T-helper 17 cell (primary cell): ENCODE data around the gene CHRNA7. TPM values are rescaled to one million over a fixed set of nuclear protein-coding genes. Genes with fewer than 3 reads are reported as not detected.

Experiments
- ATAC-seq: fragments of 150-1000 bp; cut with Tn5 transposase; 2 replicates; pipeline ENCODE4 v1.10.0; 2021; ENCODE audit warnings: mild to moderate bottlenecking, moderate library complexity
- DNase-seq, 3 donors: peaks; one replicate each; pipeline versions ENCODE4 v3.0.0 to v3.0.0-alpha.2; 2020 to 2021
- H3K9me3 ChIP-seq: one replicate; pipeline ENCODE4 v1.7.0; 2013; ENCODE audit warnings: low read length, mild to moderate bottlenecking; ENCODE audit not compliant: control insufficient read depth, poor library complexity, severe bottlenecking
- H3K27ac Mint-ChIP-seq: one replicate; pipeline ENCODE4 v1.8.0; 2022; ENCODE audit warnings: mild to moderate bottlenecking, moderate library complexity, mixed read lengths
- H3K27me3 Mint-ChIP-seq: one replicate; pipeline ENCODE4 v1.8.0; 2022; ENCODE audit warnings: mixed read lengths
- H3K36me3 Mint-ChIP-seq: one replicate; pipeline ENCODE4 v1.8.0; 2022; ENCODE audit warnings: low read depth, mixed read lengths
- H3K4me1 Mint-ChIP-seq: one replicate; pipeline ENCODE4 v1.8.0; 2022; ENCODE audit warnings: mild to moderate bottlenecking, mixed read lengths
- H3K4me3 Mint-ChIP-seq: one replicate; pipeline ENCODE4 v1.8.0; 2022; ENCODE audit warnings: mild to moderate bottlenecking, moderate library complexity, mixed read lengths
- total RNA-seq, 4 donors: library from RNA in 2 of 4; stranded (reverse) in 2 of 4; gene quantifications; one replicate each; pipeline ENCODE4 v1.2.3 and lab custom pipeline; 2022 to 2026

CHRNA7 gene
- total RNA-seq, 2 donors from 2014 or later, result 0.20 to 0.23 TPM

DNA sequence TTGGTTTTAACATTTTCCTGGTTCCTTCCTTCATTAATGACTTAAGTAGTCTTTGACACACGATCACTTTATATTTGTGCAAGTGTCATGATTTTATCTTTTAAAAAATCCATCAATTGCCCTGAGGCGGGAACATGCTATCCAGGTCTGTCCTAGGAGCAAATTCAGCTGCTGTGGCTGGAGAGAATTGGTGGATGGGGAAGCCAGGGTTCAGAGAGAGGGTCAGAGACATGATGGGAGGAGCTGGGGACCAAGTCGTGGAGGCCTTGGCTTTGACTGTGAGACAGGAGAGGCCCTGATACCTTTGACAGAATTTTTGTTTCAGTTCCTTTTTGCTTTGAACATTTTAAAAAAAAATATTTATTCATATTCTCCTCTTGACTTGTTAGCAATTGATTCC is 89.0 kb downstream of the CHRNA7 start:
- DNase-seq (no peak), ATAC-seq (no peak)
- peaks cover 68% of the 10 kb centered on the region for H3K27me3 Mint-ChIP-seq
- H3K36me3 Mint-ChIP-seq, result peaks cover 5% of the 10 kb centered on the region
- H3K9me3 ChIP-seq, result no peaks in the 10 kb centered on the region
- H3K4me3 Mint-ChIP-seq, result no peak overlapping the region
- no peak overlapping the region for H3K27ac Mint-ChIP-seq
- peaks cover 4% of the 10 kb centered on the region for H3K4me1 Mint-ChIP-seq

- peaks cover 70% of the 10 kb centered on the region for H3K27me3 Mint-ChIP-seq
- H3K4me1 Mint-ChIP-seq, result peaks cover 4% of the 10 kb centered on the region
These were observed 89.5 kb downstream of the CHRNA7 start for GRCh38 chr15:32119694-32120330.

DNA sequence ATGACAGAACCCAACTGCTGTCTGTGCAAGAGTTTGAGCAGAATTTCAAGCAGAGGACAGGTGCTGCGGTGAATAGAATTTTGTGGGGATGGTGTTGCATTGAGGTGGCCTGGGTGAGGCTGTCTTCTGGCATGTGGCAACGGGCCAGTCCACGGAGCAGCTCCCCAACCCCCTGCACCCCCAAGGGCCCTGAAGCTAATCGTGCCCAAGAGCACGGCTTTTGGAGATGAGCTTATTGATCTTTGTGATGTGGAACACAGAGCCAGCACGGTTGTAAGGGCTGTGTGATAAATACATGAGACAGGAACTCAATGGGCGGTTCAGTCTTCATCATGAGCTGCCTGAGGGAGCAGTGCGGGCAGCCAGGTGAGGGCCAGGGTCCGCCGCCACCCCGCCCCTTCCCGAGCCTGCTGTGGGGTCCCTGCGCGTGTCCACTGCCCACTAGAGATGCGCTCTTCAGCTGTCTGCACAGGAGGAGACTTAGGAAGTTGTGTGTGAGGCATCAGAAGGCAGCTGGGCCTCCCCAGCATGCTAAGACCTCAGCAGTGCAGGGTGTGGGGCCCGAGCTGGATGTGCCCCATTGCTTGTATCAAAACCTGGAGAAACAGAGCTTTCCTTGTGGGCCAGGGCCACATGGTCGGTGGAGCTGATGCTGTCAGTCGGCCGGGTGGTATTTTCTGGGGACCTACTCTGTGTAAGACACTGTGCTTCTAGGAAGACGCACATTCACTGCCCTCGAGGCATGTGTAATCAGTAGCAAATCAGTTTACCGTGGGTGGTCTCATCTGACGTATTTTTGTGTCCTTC is 90.5 kb downstream of the CHRNA7 start:
- H3K9me3 ChIP-seq, result no peaks in the 10 kb centered on the region
- no peak overlapping the region for H3K27ac Mint-ChIP-seq
- peaks cover 5% of the 10 kb centered on the region for H3K36me3 Mint-ChIP-seq
- ATAC-seq (no peak), DNase-seq (no peak)
- no peak overlapping the region for H3K4me3 Mint-ChIP-seq
- peaks cover 70% of the 10 kb centered on the region for H3K27me3 Mint-ChIP-seq
- H3K4me1 Mint-ChIP-seq, result peaks cover 4% of the 10 kb centered on the region

More at GRCh38 chr15:32119694-32120330, 89.5 kb downstream of the CHRNA7 start:
- no peak for ATAC-seq
- Mint-ChIP-seq H3K36me3 (peaks cover 5% of the 10 kb centered on the region), H3K4me3 (no peak overlapping the region), H3K27ac (no peak overlapping the region)
- DNase-seq, result no peak
- no peaks in the 10 kb centered on the region for H3K9me3 ChIP-seq

DNA sequence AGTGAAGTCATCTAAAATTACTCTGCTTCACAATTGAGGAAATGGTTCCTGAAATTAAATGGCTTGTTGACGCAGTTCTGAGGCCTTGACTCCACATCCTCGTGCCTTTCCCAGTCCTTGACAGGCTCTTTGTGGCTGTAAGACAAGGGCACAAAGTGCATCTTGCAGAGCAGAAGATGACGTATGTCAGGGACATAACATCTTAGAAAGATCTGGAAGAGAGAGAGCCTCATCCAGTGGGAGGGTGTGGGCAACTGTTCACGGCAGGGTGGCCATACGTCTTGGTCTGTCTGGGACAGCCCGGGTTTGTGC is 91.0 kb downstream of the CHRNA7 start:
- H3K36me3 Mint-ChIP-seq, result peaks cover 5% of the 10 kb centered on the region
- H3K27ac Mint-ChIP-seq, result no peak overlapping the region
- no peaks in the 10 kb centered on the region for H3K9me3 ChIP-seq
- no peak overlapping the region for H3K4me3 Mint-ChIP-seq
- peaks cover 66% of the 10 kb centered on the region for H3K27me3 Mint-ChIP-seq
- H3K4me1 Mint-ChIP-seq, result peaks cover 4% of the 10 kb centered on the region
- DNase-seq, result no peak
- ATAC-seq, result no peak

DNA sequence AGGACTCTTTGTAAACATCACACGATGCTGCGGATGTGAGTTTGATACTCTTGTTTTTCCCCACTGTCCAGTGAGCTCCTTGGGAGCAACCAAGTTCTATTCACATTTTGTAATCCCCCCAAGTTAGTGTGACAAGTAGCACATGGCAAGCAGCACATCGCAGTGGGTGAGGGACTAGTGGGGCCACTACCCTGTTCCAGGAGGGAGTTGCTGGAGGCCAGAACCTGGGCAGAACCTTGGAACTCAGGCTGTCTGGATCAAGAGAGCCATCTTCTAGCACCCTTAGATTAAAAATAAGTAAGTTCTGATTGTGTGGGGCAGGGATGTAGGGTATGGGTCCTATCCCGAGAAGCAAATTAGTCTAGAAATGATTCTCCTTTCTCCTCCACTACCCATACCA is 91.7 kb downstream of the CHRNA7 start:
- DNase-seq, result no peak
- Mint-ChIP-seq H3K27me3 (peaks cover 66% of the 10 kb centered on the region), H3K4me1 (peaks cover 4% of the 10 kb centered on the region), H3K36me3 (peaks cover 5% of the 10 kb centered on the region), H3K27ac (no peak overlapping the region), H3K4me3 (no peak overlapping the region)
- H3K9me3 ChIP-seq, result no peaks in the 10 kb centered on the region
- no peak for ATAC-seq

- Mint-ChIP-seq H3K36me3 (peaks cover 1% of the 10 kb centered on the region), H3K4me3 (no peak overlapping the region), H3K4me1 (peaks cover 3% of the 10 kb centered on the region), H3K27ac (no peak overlapping the region), H3K27me3 (peaks cover 70% of the 10 kb centered on the region)
- no peaks in the 10 kb centered on the region for H3K9me3 ChIP-seq
- ATAC-seq, result no peak
- no peak for DNase-seq
These were observed 93.2 kb downstream of the CHRNA7 start for GRCh38 chr15:32123473-32123872.

DNA sequence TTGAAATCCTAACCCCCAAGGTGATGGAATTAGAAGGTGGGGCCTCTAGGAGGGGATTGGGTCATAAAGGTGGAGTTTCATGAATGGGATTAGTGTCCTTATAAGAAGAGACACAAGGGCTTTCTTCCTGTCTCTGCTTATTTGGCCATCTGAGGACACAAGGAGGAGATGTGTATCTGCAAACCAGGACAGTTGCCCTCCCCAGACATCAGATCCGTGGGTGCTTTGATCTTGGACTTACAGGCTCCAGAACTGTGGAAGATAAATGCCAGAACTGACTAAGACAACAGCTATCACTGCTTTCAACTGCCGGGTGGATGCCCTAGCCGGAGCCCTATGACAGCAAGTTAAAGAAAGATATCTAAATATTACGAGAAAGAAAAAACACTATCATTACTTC is 94.4 kb downstream of the CHRNA7 start:
- ATAC-seq (no peak), DNase-seq (no peak)
- no peaks in the 10 kb centered on the region for H3K36me3 Mint-ChIP-seq
- H3K27ac Mint-ChIP-seq, result no peak overlapping the region
- H3K4me3 Mint-ChIP-seq, result no peak overlapping the region
- H3K27me3 Mint-ChIP-seq, result peaks cover 72% of the 10 kb centered on the region
- no peaks in the 10 kb centered on the region for H3K4me1 Mint-ChIP-seq
- no peaks in the 10 kb centered on the region for H3K9me3 ChIP-seq

GRCh38 chr15:32125595-32125994 is 95.3 kb downstream of the CHRNA7 start:
- no peak for ATAC-seq

DNA sequence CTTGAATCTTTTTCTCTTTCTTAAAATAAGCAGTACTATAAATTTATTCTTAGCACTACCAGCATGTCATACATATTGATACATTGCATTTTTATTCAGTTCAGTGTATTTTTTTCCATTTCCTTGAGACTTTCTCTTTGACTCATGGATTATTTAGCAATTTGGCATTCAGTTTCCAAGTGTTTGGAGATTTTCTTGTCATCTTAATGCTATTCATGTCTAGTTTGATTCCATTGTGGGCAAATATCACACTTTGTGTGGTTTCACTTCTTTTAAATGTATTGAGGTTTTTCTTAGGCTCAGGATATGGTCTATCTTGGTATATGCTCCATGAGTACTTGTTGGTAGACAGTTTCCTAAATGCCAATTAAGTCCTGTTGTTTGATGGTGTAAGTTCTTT is 99.5 kb downstream of the CHRNA7 start:
- DNase-seq (no peak), ATAC-seq (no peak)
- Mint-ChIP-seq H3K27ac (no peak overlapping the region), H3K4me3 (no peak overlapping the region), H3K27me3 (peaks cover 63% of the 10 kb centered on the region), H3K36me3 (no peaks in the 10 kb centered on the region), H3K4me1 (no peaks in the 10 kb centered on the region)
- no peaks in the 10 kb centered on the region for H3K9me3 ChIP-seq

More at GRCh38 chr15:32125595-32125994, 95.3 kb downstream of the CHRNA7 start:
- no peak for DNase-seq
- peaks cover 67% of the 10 kb centered on the region for H3K27me3 Mint-ChIP-seq
- no peaks in the 10 kb centered on the region for H3K9me3 ChIP-seq
- H3K27ac Mint-ChIP-seq, result no peak overlapping the region
- H3K36me3 Mint-ChIP-seq, result no peaks in the 10 kb centered on the region
- H3K4me1 Mint-ChIP-seq, result no peaks in the 10 kb centered on the region
- no peak overlapping the region for H3K4me3 Mint-ChIP-seq

DNA sequence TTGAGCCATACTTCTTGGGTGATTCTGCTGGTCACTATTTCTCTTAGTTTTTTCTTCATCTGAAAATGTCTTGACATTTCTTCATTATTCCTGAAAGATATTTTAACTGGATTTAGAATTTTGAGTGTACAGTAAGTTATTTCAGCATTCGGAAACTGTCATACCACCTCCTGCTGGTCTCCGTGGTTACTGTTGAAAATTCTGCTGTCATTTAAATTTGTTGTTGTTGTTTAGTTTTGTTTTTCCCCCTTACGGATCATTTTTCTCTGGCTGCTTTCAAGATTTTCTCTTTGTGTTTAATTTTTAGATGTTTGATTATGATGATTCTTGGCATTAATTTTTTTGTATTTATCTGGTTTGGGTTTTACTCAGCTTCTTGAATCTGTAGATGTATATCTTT is 100.5 kb downstream of the CHRNA7 start:
- no peak for ATAC-seq
- H3K27me3 Mint-ChIP-seq, result peaks cover 63% of the 10 kb centered on the region
- no peak for DNase-seq

GRCh38 chr15:32131803-32132202 is 101.5 kb downstream of the CHRNA7 start:
- no peaks in the 10 kb centered on the region for H3K36me3 Mint-ChIP-seq
- DNase-seq (no peak), ATAC-seq (no peak)
- H3K27ac Mint-ChIP-seq, result no peak overlapping the region
- no peaks in the 10 kb centered on the region for H3K9me3 ChIP-seq
- H3K4me3 Mint-ChIP-seq, result no peak overlapping the region
- H3K27me3 Mint-ChIP-seq, result peaks cover 64% of the 10 kb centered on the region
- H3K4me1 Mint-ChIP-seq, result no peaks in the 10 kb centered on the region

More for the DNA sequence above, 100.5 kb downstream of the CHRNA7 start:
- H3K27ac Mint-ChIP-seq, result no peak overlapping the region
- H3K36me3 Mint-ChIP-seq, result no peaks in the 10 kb centered on the region
- H3K4me1 Mint-ChIP-seq, result no peaks in the 10 kb centered on the region
- H3K9me3 ChIP-seq, result no peaks in the 10 kb centered on the region
- H3K4me3 Mint-ChIP-seq, result no peak overlapping the region

- no peaks in the 10 kb centered on the region for H3K9me3 ChIP-seq
- H3K27ac Mint-ChIP-seq, result no peak overlapping the region
- ATAC-seq (no peak), DNase-seq (no peak)
- no peaks in the 10 kb centered on the region for H3K36me3 Mint-ChIP-seq
- no peak overlapping the region for H3K4me3 Mint-ChIP-seq
- no peaks in the 10 kb centered on the region for H3K4me1 Mint-ChIP-seq
- H3K27me3 Mint-ChIP-seq, result peaks cover 56% of the 10 kb centered on the region
These were observed 102.5 kb downstream of the CHRNA7 start for GRCh38 chr15:32132859-32133258.

GRCh38 chr15:32134842-32135241 is 104.5 kb downstream of the CHRNA7 start:
- H3K9me3 ChIP-seq, result no peaks in the 10 kb centered on the region
- ATAC-seq (no peak), DNase-seq (no peak)
- Mint-ChIP-seq H3K36me3 (no peaks in the 10 kb centered on the region), H3K4me3 (no peak overlapping the region), H3K27me3 (peaks cover 45% of the 10 kb centered on the region), H3K4me1 (no peaks in the 10 kb centered on the region), H3K27ac (no peak overlapping the region)

DNA sequence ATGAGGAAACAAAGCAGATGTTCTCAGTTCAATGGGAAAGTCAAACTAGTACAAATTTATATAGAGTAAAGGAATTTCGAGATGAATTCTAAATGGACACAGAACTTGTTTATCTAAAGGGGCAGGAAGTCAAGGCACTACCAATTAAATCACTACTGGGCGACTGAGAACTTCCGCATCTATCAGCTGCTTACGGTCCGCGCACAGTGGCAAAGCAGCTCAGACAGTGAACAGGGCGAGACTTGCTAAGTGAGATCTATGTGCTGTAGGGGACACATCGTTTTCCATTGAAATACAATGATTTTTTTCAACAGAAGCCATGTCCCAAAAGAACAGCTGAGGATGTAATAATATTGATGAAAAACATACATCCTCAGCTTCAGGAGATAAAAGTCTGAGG is 105.0 kb downstream of the CHRNA7 start:
- Mint-ChIP-seq H3K36me3 (no peaks in the 10 kb centered on the region), H3K4me1 (no peaks in the 10 kb centered on the region), H3K27ac (no peak overlapping the region), H3K27me3 (peaks cover 45% of the 10 kb centered on the region), H3K4me3 (no peak overlapping the region)
- DNase-seq (no peak), ATAC-seq (no peak)
- H3K9me3 ChIP-seq, result no peaks in the 10 kb centered on the region
